ENCODE results near the gene MLXIP. TPM values are rescaled to one million over a fixed set of nuclear protein-coding genes. Genes with fewer than 3 reads are reported as not detected.

MLXIP gene
- total RNA-seq, 4 donors from 2014 or later: 15.5 to 34.5 (median 19.8) TPM

GRCh38 chr12:122088179-122088810 lies 9.7 kb downstream of the MLXIP start:
- intact Hi-C loops (cut with DNase I; ENCODE audit: low total_unique reads): no loop called here
- 68 to 73% methylated on average over 9 of the region's 9 CpGs for WGBS, 2 donors
- TF ChIP-seq POLR2A (IDR thresholded peaks at IDR 0.05): no peak
- TF ChIP-seq CTCF (IDR thresholded peaks at IDR 0.05): no peak
- no peak overlapping the region for H3K4me3 ChIP-seq (ENCODE audit: low read depth, poor library complexity, severe bottlenecking)
- no peak for DNase-seq (ENCODE audit: low spot score in 2 of 2)

GRCh38 chr12:122089077-122089476 lies 10.5 kb downstream of the MLXIP start:
- WGBS, 2 donors: 40 to 54% methylated on average over 2 of the region's 2 CpGs
- no peak for DNase-seq (ENCODE audit: low spot score in 2 of 2)
- intact Hi-C loops (cut with DNase I; ENCODE audit: low total_unique reads): no loop called here
- no peak overlapping the region for H3K4me3 ChIP-seq (ENCODE audit: low read depth, poor library complexity, severe bottlenecking)
- TF ChIP-seq POLR2A (IDR thresholded peaks at IDR 0.05) (no peak), CTCF (IDR thresholded peaks at IDR 0.05) (no peak)

- intact Hi-C loops (cut with DNase I; ENCODE audit: low total_unique reads): no loop called here
Measured at GRCh38 chr12:122090759-122091515, 12.4 kb downstream of the MLXIP start.

GRCh38 chr12:122093098-122093883 lies 14.7 kb downstream of the MLXIP start:
- TF ChIP-seq CTCF (IDR thresholded peaks at IDR 0.05) (peak in 1 of 3 donors; percentile 4), POLR2A (IDR thresholded peaks at IDR 0.05) (no peak)
- H3K4me3 ChIP-seq (ENCODE audit: low read depth, poor library complexity, severe bottlenecking): no peak overlapping the region
- 87 to 91% methylated on average over 9 of the region's 9 CpGs for WGBS, 2 donors
- intact Hi-C loops (cut with DNase I; ENCODE audit: low total_unique reads): no loop called here
- no peak for DNase-seq (ENCODE audit: low spot score in 2 of 2)

More at GRCh38 chr12:122090759-122091515, 12.4 kb downstream of the MLXIP start:
- no peak for DNase-seq (ENCODE audit: low spot score in 2 of 2)
- 43 to 45% methylated on average over 7 of the region's 7 CpGs for WGBS, 2 donors
- TF ChIP-seq POLR2A (IDR thresholded peaks at IDR 0.05) (no peak), CTCF (IDR thresholded peaks at IDR 0.05) (no peak)
- H3K4me3 ChIP-seq (ENCODE audit: low read depth, poor library complexity, severe bottlenecking): no peak overlapping the region

GRCh38 chr12:122094137-122094734 lies 15.7 kb downstream of the MLXIP start:
- intact Hi-C loops (cut with DNase I; ENCODE audit: low total_unique reads): no loop called here
- 96 to 98% methylated on average over 5 of the region's 5 CpGs for WGBS, 2 donors
- no peak overlapping the region for H3K4me3 ChIP-seq (ENCODE audit: low read depth, poor library complexity, severe bottlenecking)
- no peak for DNase-seq (ENCODE audit: low spot score in 2 of 2)
- TF ChIP-seq POLR2A (IDR thresholded peaks at IDR 0.05) (no peak), CTCF (IDR thresholded peaks at IDR 0.05) (no peak)
